DOHH2 (cell line): ENCODE measurements around the gene DCPS.
A peak's percentile ranks its signal among the peaks of the same experiment; 100 is the strongest.

ENCODE experiments used
- H3F3A ChIP-seq: fragments of 200-600 bp; sonication (generic), shearing (Covaris generic); 2 replicates; pipeline ENCODE4 v1.6.0; 2016; ENCODE audit warnings: antibody characterized with exemption, mild to moderate bottlenecking; ENCODE audit not compliant: control insufficient read depth, insufficient read depth
- H3K27ac ChIP-seq: fragments of 200-600 bp; sonication (generic); 2 replicates; pipeline ENCODE4 v1.5.1; 2014; ENCODE audit warnings: low read depth, mild to moderate bottlenecking, low read length, moderate library complexity
- H3K27me3 ChIP-seq: fragments of 200-600 bp; sonication (generic); 2 replicates; pipeline ENCODE4 v1.6.1; 2014; ENCODE audit warnings: mild to moderate bottlenecking, low read length, mixed read lengths; ENCODE audit not compliant: control insufficient read depth
- H3K36me3 ChIP-seq: fragments of 200-600 bp; sonication (generic); 2 replicates; pipeline ENCODE4 v1.6.1; 2014; ENCODE audit warnings: mild to moderate bottlenecking, low read length, moderate library complexity, mixed read lengths; ENCODE audit not compliant: control insufficient read depth
- H3K4me1 ChIP-seq: fragments of 200-600 bp; sonication (generic); 2 replicates; pipeline ENCODE4 v1.6.1; 2014; ENCODE audit warnings: mild to moderate bottlenecking, low read length, mixed read lengths; ENCODE audit not compliant: control insufficient read depth
- H3K4me2 ChIP-seq: fragments of 200-600 bp; sonication (generic); 2 replicates; pipeline ENCODE4 v1.6.0; 2014; ENCODE audit warnings: mild to moderate bottlenecking, low read length, moderate library complexity
- H3K4me3 ChIP-seq: fragments of 200-600 bp; sonication (generic); 2 replicates; pipeline ENCODE4 v1.5.1; 2014; ENCODE audit warnings: mild to moderate bottlenecking, low read length, mixed read lengths
- H3K79me2 ChIP-seq: fragments of 200-600 bp; sonication (generic); 2 replicates; pipeline ENCODE4 v1.6.1; 2014; ENCODE audit warnings: mild to moderate bottlenecking, low read length, mixed read lengths; ENCODE audit not compliant: control insufficient read depth
- H3K9me2 ChIP-seq: fragments of 200-600 bp; sonication (generic); replicated peaks from 2 replicates; pipeline ENCODE4 v1.6.1; 2014; ENCODE audit warnings: mild to moderate bottlenecking, low read length, mixed read lengths; ENCODE audit not compliant: control insufficient read depth
- H3K9me3 ChIP-seq: fragments of 200-600 bp; sonication (generic); 2 replicates; pipeline ENCODE4 v1.6.1; 2014; ENCODE audit warnings: antibody characterized with exemption, low read length, mixed read lengths; ENCODE audit not compliant: control insufficient read depth, insufficient read depth
- H4K20me1 ChIP-seq: fragments of 200-600 bp; sonication (generic); 2 replicates; pipeline ENCODE4 v1.6.0; 2014; ENCODE audit warnings: low read depth, mild to moderate bottlenecking, antibody characterized with exemption, low read length, moderate library complexity; ENCODE audit not compliant: control insufficient read depth, insufficient read depth
- EZH2phosphoT487 ChIP-seq: fragments of 200-600 bp; sonication (generic); IDR thresholded peaks from 2 replicates; pipeline ENCODE4 v1.6.1; 2017; ENCODE audit warnings: borderline replicate concordance, mild to moderate bottlenecking, antibody characterized with exemption, low read length, moderate library complexity, mixed read lengths
- TF ChIP-seq, protein P1 (sequence below): fragments of 200-600 bp; sonication (generic); IDR thresholded peaks from one replicate; pipeline ENCODE4 v1.5.1; 2014; ENCODE audit warnings: antibody characterized with exemption, mild to moderate bottlenecking, low read depth, low read length; ENCODE audit not compliant: poor library complexity, severe bottlenecking

The DCPS gene

DNA sequence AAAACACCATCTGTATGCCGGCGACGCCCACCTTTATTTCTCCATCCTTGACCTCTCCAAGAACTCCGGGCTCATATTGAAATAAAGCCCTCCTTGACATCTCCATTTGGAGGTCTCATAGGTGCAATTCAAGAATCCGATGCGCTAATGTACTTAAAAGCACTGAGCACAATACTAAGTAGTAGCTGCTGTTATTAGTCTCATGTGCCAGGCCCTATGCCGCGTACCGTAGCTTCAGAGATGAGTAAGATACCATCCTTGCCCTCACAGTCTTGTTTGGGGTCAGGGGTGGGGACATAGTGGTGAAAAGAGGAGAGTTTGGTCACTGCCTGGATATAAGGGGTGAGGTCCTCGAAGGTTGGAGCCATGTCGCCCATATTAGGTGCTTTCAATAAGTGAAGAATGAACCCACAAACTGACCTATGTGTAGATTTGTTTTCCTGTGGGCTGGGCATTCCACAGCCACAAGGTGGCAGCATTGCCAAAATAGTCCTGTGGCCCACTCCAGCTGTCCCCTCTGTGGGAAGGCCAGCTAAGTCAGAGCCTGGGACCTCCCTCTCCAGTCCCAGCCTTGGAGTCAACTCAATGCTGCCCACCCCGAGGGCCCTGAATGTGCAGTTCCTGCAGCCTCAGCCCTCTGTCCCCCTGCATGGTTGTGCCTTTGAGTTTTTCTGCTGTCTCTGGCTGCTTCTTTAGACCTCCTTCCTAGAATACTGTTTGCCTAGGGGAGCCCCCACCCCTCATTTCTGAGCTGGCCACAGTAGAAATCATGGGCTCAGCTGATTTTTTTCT is 6.5 kb downstream of the DCPS start:
- Histone ChIP-seq H3K27ac (no peak overlapping the region), H3K36me3 (peaks cover 55% of the 10 kb centered on the region), H3K4me1 (peaks cover 13% of the 10 kb centered on the region), H3K27me3 (no peaks in the 10 kb centered on the region), H3K4me2 (no peak overlapping the region), H3K4me3 (no peak overlapping the region), H3K9me3 (no peaks in the 10 kb centered on the region), H4K20me1 (0 out of 2 replicates have a peak, but pooled peaks cover 3% of the 10 kb centered on the region), H3F3A (0 out of 2 replicates have a peak, but pooled peaks cover 2% of the 10 kb centered on the region), H3K79me2 (peaks cover 28% of the 10 kb centered on the region), H3K9me2 (no peaks in the 10 kb centered on the region)
- TF ChIP-seq, protein P1, sequence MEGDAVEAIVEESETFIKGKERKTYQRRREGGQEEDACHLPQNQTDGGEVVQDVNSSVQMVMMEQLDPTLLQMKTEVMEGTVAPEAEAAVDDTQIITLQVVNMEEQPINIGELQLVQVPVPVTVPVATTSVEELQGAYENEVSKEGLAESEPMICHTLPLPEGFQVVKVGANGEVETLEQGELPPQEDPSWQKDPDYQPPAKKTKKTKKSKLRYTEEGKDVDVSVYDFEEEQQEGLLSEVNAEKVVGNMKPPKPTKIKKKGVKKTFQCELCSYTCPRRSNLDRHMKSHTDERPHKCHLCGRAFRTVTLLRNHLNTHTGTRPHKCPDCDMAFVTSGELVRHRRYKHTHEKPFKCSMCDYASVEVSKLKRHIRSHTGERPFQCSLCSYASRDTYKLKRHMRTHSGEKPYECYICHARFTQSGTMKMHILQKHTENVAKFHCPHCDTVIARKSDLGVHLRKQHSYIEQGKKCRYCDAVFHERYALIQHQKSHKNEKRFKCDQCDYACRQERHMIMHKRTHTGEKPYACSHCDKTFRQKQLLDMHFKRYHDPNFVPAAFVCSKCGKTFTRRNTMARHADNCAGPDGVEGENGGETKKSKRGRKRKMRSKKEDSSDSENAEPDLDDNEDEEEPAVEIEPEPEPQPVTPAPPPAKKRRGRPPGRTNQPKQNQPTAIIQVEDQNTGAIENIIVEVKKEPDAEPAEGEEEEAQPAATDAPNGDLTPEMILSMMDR = peak; percentile 82
- TF ChIP-seq EZH2phosphoT487 = no peak

GRCh38 chr11:126310992-126311310 is 7.1 kb downstream of the DCPS start:
- Histone ChIP-seq H3K4me3 (no peak overlapping the region), H3K79me2 (peaks cover 22% of the 10 kb centered on the region)

DNA sequence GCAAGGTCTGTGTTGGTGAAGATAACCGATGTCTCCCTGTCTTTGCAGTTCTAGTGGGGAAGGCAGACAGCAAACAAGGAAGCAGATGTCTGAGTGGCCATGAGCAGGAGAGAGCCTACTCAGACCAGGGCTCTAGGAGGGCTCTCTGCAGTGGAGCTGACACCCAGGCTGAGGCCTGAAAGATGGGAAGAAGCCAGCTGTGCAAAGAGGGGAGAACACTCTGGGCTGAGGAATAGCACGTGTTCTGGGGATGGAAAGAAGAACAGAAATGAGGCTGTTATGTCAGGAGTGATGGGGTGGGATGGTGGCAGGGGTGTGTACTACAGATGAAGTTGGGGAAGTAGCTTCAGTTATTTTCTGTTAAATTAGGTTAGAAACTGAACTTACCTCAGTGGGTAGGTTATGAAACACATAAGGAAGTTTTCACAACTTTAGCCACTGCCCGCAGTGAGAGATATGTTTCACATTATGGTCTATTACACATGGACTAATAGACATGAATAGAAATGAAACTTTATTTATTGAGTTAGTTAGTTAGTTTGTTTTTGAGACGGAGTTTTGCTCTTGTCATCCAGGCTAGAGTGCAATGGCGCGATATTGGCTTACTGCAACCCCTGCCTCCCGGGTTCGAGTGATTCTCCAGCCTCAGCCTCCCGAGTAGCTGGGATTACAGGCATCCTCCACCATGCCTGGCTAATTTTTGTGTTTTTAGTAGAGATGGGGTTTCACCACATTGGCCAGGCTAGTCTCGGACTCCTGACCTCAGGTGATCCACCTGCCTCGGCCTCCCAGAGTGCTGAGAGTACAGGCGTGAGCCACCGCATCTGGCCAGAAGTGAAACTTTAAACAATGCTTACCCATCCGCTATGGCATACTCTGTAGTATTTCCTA is 7.8 kb downstream of the DCPS start:
- no peak for TF ChIP-seq EZH2phosphoT487
- TF ChIP-seq, protein P1 = no peak
- Histone ChIP-seq H4K20me1 (0 out of 2 replicates have a peak, but pooled peaks cover 3% of the 10 kb centered on the region), H3K27ac (no peak overlapping the region), H3K4me1 (peaks cover 2% of the 10 kb centered on the region; the same call in 1 of the 2 replicates), H3K4me3 (no peak overlapping the region), H3F3A (0 out of 2 replicates have a peak, but pooled peaks cover 2% of the 10 kb centered on the region), H3K36me3 (peaks cover 52% of the 10 kb centered on the region), H3K9me2 (no peaks in the 10 kb centered on the region), H3K4me2 (no peak overlapping the region), H3K9me3 (no peaks in the 10 kb centered on the region), H3K27me3 (no peaks in the 10 kb centered on the region), H3K79me2 (peaks cover 15% of the 10 kb centered on the region)

More at GRCh38 chr11:126310992-126311310, 7.1 kb downstream of the DCPS start:
- Histone ChIP-seq H3K4me2 (no peak overlapping the region), H3F3A (0 out of 2 replicates have a peak, but pooled peaks cover 2% of the 10 kb centered on the region), H3K27ac (no peak overlapping the region), H3K9me3 (no peaks in the 10 kb centered on the region), H3K4me1 (peaks cover 7% of the 10 kb centered on the region), H3K36me3 (peaks cover 52% of the 10 kb centered on the region), H3K27me3 (no peaks in the 10 kb centered on the region), H4K20me1 (0 out of 2 replicates have a peak, but pooled peaks cover 3% of the 10 kb centered on the region), H3K9me2 (no peaks in the 10 kb centered on the region)
- TF ChIP-seq, protein P1 = no peak
- TF ChIP-seq EZH2phosphoT487 = no peak
